ENCODE measurements around the gene ITGB2.

ITGB2 gene

DNA sequence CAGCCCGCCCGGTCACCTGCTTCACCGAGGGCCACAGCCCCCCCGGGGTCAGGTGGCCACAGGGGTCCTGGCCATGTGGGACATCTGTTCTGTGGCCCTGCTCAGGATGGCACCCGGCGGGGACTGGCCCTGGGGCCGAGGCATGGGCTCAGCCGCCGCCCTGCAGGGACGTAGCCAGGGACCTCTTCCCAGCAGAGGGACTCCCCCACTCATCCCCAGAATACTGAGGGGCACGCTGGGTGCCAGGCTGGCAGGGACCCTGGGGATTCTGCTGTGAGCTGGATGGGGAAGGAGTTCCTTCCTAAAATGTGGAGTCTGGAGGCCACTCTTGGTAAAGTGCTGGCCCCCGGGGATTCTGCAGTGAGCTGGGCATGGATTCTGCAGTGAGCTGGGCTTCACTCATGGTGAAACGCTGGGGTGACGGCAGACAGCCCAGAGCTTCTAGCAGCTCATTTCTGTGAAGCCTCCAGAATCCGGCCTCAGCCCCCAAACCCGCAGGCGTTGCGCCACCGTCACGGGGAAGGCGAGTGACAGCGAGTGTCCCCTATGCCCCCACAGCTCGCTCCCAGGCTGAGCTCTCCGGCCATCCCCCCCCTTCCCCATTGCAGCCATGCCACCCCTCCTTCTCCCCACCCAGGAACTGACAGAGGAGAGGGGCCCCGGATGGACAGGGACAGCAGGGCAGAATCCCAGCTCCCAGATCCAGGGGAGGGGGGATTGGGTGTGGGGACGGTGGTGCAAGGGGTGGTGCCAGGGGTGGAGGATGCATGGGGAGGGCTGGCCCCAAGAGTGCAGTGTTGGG, 1.4 kb downstream of the ITGB2 start:
- TF ChIP-seq SIN3A (IDR thresholded peaks at IDR 0.05; ENCODE audit: borderline replicate concordance, insufficient read depth, low read length) (no peak), POLR2AphosphoS5 (IDR thresholded peaks at IDR 0.05; ENCODE audit: low read depth, low read length) (no peak), TAF1 (IDR thresholded peaks at IDR 0.05; ENCODE audit: borderline replicate concordance, insufficient read depth, low read length) (no peak), FOXP2 (optimal IDR thresholded peaks at IDR 0.05; ENCODE audit: borderline replicate concordance, extremely low read depth, extremely low read length, insufficient read depth) (no peak), REST (IDR thresholded peaks at IDR 0.05; ENCODE audit: insufficient read depth in 1 of 2, low read depth in 2 of 2, low read length in 2 of 2) (no peak)

- TF ChIP-seq TAF1 (IDR thresholded peaks at IDR 0.05; ENCODE audit: borderline replicate concordance, insufficient read depth, low read length): no peak
- TF ChIP-seq SIN3A (IDR thresholded peaks at IDR 0.05; ENCODE audit: borderline replicate concordance, insufficient read depth, low read length): no peak
Observed at GRCh38 chr21:44918581-44919033, 2.1 kb downstream of the ITGB2 start.

- no peak for TF ChIP-seq REST (IDR thresholded peaks at IDR 0.05; ENCODE audit: insufficient read depth in 1 of 2, low read depth in 2 of 2, low read length in 2 of 2)
- no peak for TF ChIP-seq TAF1 (IDR thresholded peaks at IDR 0.05; ENCODE audit: borderline replicate concordance, insufficient read depth, low read length)
Observed at GRCh38 chr21:44918107-44918470, 2.6 kb downstream of the ITGB2 start.

GRCh38 chr21:44917446-44918106, 3.1 kb downstream of the ITGB2 start:
- TF ChIP-seq TAF1 (IDR thresholded peaks at IDR 0.05; ENCODE audit: borderline replicate concordance, insufficient read depth, low read length): no peak
- TF ChIP-seq FOXP2 (optimal IDR thresholded peaks at IDR 0.05; ENCODE audit: borderline replicate concordance, extremely low read depth, extremely low read length, insufficient read depth): no peak
- no peak for TF ChIP-seq POLR2AphosphoS5 (IDR thresholded peaks at IDR 0.05; ENCODE audit: low read depth, low read length)
- TF ChIP-seq SIN3A (IDR thresholded peaks at IDR 0.05; ENCODE audit: borderline replicate concordance, insufficient read depth, low read length): no peak

DNA sequence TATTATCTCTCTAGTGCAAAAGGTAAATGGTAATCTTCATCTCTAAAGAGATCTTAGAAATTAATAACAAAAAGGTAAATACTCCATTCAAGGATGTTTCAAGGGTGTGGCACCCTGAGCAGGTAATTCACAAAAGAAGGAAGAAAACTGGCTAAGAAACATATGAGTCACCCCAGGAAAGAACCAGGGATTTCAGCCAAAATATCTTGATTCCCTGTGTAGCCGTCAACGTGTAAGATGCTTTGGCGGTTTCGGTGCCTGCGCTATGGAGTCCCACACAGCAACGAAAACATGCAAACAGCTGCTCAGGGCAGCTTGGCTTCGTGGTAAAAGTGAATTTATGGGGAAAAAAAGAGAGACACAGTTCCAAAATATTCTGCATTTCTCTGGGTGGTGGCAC, 3.7 kb downstream of the ITGB2 start:
- no peak for TF ChIP-seq REST (IDR thresholded peaks at IDR 0.05; ENCODE audit: insufficient read depth in 1 of 2, low read depth in 2 of 2, low read length in 2 of 2)
- TF ChIP-seq POLR2AphosphoS5 (IDR thresholded peaks at IDR 0.05; ENCODE audit: low read depth, low read length): no peak
- TF ChIP-seq FOXP2 (optimal IDR thresholded peaks at IDR 0.05; ENCODE audit: borderline replicate concordance, extremely low read depth, extremely low read length, insufficient read depth): no peak
- no peak for TF ChIP-seq TAF1 (IDR thresholded peaks at IDR 0.05; ENCODE audit: borderline replicate concordance, insufficient read depth, low read length)
- no peak for TF ChIP-seq SIN3A (IDR thresholded peaks at IDR 0.05; ENCODE audit: borderline replicate concordance, insufficient read depth, low read length)

DNA sequence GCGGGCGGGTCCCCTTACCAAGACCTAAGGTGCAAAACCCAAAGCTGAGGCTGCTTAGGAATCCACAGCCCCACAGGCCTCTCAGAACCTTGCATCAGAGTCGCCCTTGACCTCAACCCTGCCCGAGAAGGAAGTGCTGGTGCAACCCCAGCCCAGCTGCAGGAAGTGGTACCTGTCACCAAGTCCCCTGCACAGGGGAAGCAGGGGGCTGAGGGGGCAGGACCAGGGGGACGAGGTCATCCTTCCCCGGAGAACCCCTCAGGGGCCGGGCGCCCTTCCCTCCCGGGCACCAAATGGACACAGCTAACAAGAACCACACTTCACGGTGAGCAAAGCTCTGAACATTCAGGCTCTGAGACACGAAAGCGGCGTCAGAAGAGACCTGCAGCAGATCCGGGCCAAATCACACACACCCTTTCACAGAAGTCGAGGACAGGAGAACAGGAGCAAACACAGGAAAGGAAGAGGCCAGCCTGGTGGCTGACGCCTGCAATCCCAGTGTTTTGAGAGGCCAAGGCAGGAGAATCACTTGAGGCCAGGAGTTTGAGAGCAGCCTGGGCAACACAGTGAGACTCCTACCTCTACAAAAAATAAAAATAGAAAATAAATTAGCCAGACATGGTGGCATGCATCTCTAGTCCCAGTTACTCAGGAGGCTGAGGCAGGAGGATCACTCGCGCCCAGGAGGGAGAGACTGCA, 6.4 kb downstream of the ITGB2 start:
- TF ChIP-seq REST (IDR thresholded peaks at IDR 0.05; ENCODE audit: insufficient read depth in 1 of 2, low read depth in 2 of 2, low read length in 2 of 2): no peak

Measured in PFSK-1 (cell line).